CD4-positive, CD25-positive, alpha-beta regulatory T cell (primary cell): ENCODE measurements around the gene FZD2. TPM values are rescaled to one million over a fixed set of nuclear protein-coding genes. Genes with fewer than 3 reads are reported as not detected.
"Not testable (repeated sequence)": the region's sequence is repeated elsewhere in the genome, so short reads cannot be mapped to it uniquely, and the experiment has no call there.

ENCODE experiments used
- ATAC-seq, 2 donors: fragments of 150-1000 bp; cut with Tn5 transposase; one replicate each; pipeline ENCODE4 v1.10.0; 2021; ENCODE audit warnings: low read depth in 2 of 2, moderate number of reproducible peaks in 2 of 2, moderate library complexity in 1 of 2
- DNase-seq, 3 donors: peaks; one replicate each; pipeline versions ENCODE4 v3.0.0 to v3.0.0-alpha.2; 2012 to 2022; ENCODE audit warnings: mixed read lengths in 1 of 3
- H3K27ac ChIP-seq: one replicate; pipeline ENCODE4 v1.7.0; 2013; ENCODE audit warnings: mild to moderate bottlenecking, low read length; ENCODE audit not compliant: insufficient read depth, poor library complexity, severe bottlenecking
- H3K27me3 ChIP-seq: one replicate; pipeline ENCODE4 v1.7.0; 2013; ENCODE audit warnings: low read length; ENCODE audit not compliant: control insufficient read depth, insufficient read depth
- H3K36me3 ChIP-seq: one replicate; pipeline ENCODE4 v1.7.0; 2013; ENCODE audit warnings: mild to moderate bottlenecking, low read length, moderate library complexity; ENCODE audit not compliant: control insufficient read depth, insufficient read depth
- H3K4me1 ChIP-seq: 2 replicates; pipeline ENCODE4 v1.7.0; 2013; ENCODE audit warnings: mild to moderate bottlenecking, low read length; ENCODE audit not compliant: insufficient read depth, control insufficient read depth, poor library complexity, severe bottlenecking
- H3K4me3 ChIP-seq: one replicate; pipeline ENCODE4 v1.7.0; 2013; ENCODE audit warnings: low read depth, mild to moderate bottlenecking, low read length, moderate library complexity
- H3K9me3 ChIP-seq, 2 experiments: 1 replicate in 1 of 2; 2 replicates in 1 of 2; pipeline ENCODE4 v1.7.0; 2013; ENCODE audit warnings: low read length in 2 of 2, mild to moderate bottlenecking in 1 of 2, moderate library complexity in 1 of 2; ENCODE audit not compliant: control insufficient read depth in 2 of 2
- H3K27ac Mint-ChIP-seq, 3 donors: one replicate each; pipeline ENCODE4 v1.8.0; 2020 to 2022; ENCODE audit warnings: mild to moderate bottlenecking in 3 of 3, mixed read lengths in 3 of 3, moderate library complexity in 2 of 3
- H3K27me3 Mint-ChIP-seq: one replicate; pipeline ENCODE4 v1.8.0; 2022; ENCODE audit warnings: mild to moderate bottlenecking, mixed read lengths
- H3K36me3 Mint-ChIP-seq: one replicate; pipeline ENCODE4 v1.8.0; 2020; ENCODE audit warnings: mixed read lengths
- H3K4me1 Mint-ChIP-seq, 4 donors: one replicate each; pipeline ENCODE4 v1.8.0; 2020 to 2022; ENCODE audit warnings: mixed read lengths in 4 of 4, mild to moderate bottlenecking in 1 of 4
- H3K4me3 Mint-ChIP-seq, 4 donors: one replicate each; pipeline ENCODE4 v1.8.0; 2020 to 2022; ENCODE audit warnings: mild to moderate bottlenecking in 4 of 4, mixed read lengths in 4 of 4, moderate library complexity in 3 of 4
- H3K9me3 Mint-ChIP-seq, 7 donors: one replicate each; pipeline ENCODE4 v1.8.0; 2020 to 2022; ENCODE audit warnings: mixed read lengths in 7 of 7, mild to moderate bottlenecking in 3 of 7, moderate library complexity in 2 of 7
- polyA plus RNA-seq, 4 donors: library from polyadenylated mRNA; unstranded; fragments of 300-500 nt; fragmentation: Illumina TruSeq; gene quantifications; one replicate each; pipeline ENCODE4 v1.2.3, GENCODE V29; 2021
- total RNA-seq: library from RNA; stranded (reverse); gene quantifications from one replicate; pipeline ENCODE4 v1.2.3, GENCODE V29; 2022

The FZD2 gene
- total and polyA plus RNA-seq, 5 donors from 2014 or later: not detected

DNA sequence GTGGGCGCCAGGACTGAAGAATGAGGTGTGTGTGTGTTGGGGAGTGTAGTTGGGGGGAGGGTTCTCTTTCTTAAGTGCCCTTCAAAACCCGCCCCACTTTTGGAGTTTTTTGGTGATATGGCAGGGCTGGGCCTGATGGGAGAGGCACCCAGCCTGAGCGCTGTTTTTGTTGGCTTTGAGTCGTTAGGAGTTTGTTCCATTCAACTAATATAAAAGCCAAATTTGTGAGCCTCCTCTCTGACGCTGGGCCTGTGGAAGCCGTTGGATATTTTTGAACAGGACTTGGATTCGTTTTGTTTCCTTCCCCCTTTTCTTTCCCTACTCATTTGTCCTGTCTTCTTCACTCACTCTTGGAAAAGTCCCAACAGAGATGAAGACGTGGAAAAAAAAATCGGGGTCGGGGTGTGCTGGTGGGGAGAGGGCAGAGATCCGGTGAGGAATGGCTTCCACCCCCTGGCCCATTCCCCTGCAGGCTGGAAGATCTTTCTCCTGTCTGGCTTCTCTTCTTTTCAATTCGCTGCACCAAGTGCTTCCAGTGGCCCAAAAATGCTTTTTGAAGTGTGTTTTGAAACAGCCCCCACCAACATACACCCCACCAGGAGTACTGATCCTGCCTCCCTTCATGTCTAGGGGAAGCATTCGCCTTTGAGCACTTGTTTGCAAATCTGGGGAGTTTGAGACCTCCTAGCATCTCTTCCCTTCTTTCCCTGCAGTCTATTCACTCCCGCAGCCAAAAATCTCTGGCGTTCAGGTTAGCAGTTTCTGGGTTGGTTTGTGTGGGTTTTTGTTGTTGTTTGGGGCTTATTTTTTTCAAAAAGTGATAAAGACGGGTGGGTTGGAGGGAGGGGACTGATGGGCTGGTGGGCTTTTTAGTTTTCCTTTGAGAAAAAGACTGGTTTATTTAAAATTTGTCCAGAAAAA lies 2.6 kb downstream of the FZD2 start:
- Mint-ChIP-seq H3K27ac (no peak overlapping the region), H3K9me3 (peaks cover 0 to 3% (median 0%) of the 10 kb centered on the region in 7 donors), H3K27me3 (peaks cover 81% of the 10 kb centered on the region), H3K4me1 (peaks cover 5 to 32% (median 18%) of the 10 kb centered on the region in 4 donors), H3K4me3 (peak overlapping the region in 1 of 4 donors; percentile 35), H3K36me3 (no peaks in the 10 kb centered on the region)
- no peak overlapping the region for H3K27ac ChIP-seq
- H3K36me3 ChIP-seq: no peaks in the 10 kb centered on the region
- H3K27me3 ChIP-seq: peaks cover 15% of the 10 kb centered on the region
- H3K4me1 ChIP-seq: peaks cover 25% of the 10 kb centered on the region
- H3K9me3 ChIP-seq: no peaks in the 10 kb centered on the region
- DNase-seq (no peak), ATAC-seq (no peak)
- no peak overlapping the region for H3K4me3 ChIP-seq

DNA sequence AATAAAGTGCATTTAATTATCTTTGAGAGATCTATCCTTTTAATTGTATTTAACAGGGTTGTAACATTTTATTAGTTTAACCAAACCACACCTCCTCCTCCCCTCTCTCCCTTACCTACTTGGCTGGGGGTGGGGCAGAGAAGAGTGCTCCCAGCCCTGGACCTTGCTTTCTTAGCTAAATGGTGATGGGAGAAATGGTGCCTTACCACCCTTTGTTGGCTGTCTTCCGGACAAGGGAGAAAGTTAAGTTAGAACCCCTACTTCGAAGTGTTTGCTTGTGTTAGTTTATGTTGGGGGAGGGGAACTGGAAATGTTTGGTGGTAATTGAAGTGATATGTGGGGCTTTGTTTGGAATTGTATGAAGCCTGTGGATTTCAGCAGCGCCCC lies 3.9 kb downstream of the FZD2 start:
- peaks cover 0 to 10% of the 10 kb centered on the region in 2 experiments for H3K9me3 ChIP-seq
- H3K9me3 Mint-ChIP-seq: peaks cover 0 to 10% (median 1%) of the 10 kb centered on the region in 7 donors
- H3K36me3 ChIP-seq: no peaks in the 10 kb centered on the region
- H3K4me3 ChIP-seq: no peak overlapping the region
- no peak overlapping the region for H3K4me3 Mint-ChIP-seq
- no peak overlapping the region for H3K27ac Mint-ChIP-seq
- H3K36me3 Mint-ChIP-seq: no peaks in the 10 kb centered on the region
- no peak overlapping the region for H3K27ac ChIP-seq
- H3K27me3 ChIP-seq: peaks cover 3% of the 10 kb centered on the region
- ATAC-seq (no peak), DNase-seq (no peak)
- peaks cover 5 to 26% (median 14%) of the 10 kb centered on the region in 4 donors for H3K4me1 Mint-ChIP-seq
- peaks cover 72% of the 10 kb centered on the region for H3K27me3 Mint-ChIP-seq
- peaks cover 20% of the 10 kb centered on the region for H3K4me1 ChIP-seq

- Mint-ChIP-seq H3K27ac (no peak overlapping the region), H3K36me3 (no peaks in the 10 kb centered on the region), H3K4me1 (no peaks in the 10 kb centered on the region), H3K27me3 (peaks cover 50% of the 10 kb centered on the region), H3K4me3 (no peak overlapping the region), H3K9me3 (peaks cover 0 to 11% (median 0%) of the 10 kb centered on the region in 7 donors)
- H3K4me1 ChIP-seq: no peaks in the 10 kb centered on the region
- H3K4me3 ChIP-seq: no peak overlapping the region
- no peak for ATAC-seq
- H3K36me3 ChIP-seq: no peaks in the 10 kb centered on the region
- peaks cover 0 to 10% of the 10 kb centered on the region in 2 experiments for H3K9me3 ChIP-seq
- H3K27ac ChIP-seq: no peak overlapping the region
- peaks cover 3% of the 10 kb centered on the region for H3K27me3 ChIP-seq
- no peak for DNase-seq
Measured at GRCh38 chr17:44564429-44564828, 7.1 kb downstream of the FZD2 start.

DNA sequence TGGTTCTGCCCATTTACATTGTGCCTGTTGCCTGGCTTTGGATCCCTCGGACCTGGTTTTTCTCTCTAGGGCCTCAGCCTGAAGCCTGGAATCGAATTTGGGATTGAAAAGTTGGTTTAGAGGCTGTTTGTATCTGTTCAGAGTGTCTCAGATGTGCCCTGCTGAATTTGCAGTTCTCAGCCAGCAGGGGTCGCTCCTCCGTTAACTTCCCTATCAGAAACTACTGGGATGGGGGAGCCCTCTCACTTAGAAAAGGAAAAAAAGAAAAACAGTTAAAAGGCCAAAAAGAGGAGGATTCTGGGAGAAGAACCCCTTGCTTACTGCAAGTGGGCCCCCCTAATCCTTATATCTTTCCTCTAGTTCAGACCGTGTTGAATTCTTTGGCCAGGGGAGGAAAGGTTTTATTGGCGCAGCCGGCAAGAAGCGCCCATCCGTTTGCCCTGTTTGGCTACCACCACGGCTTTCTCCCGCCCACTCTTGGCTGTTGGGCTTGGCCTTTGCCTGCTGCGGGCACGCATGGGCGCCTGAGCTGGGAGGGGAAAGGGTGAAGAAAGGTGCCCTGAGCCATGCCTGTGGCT lies 8.7 kb downstream of the FZD2 start:
- no peak overlapping the region for H3K27ac ChIP-seq
- no peak overlapping the region for H3K4me3 Mint-ChIP-seq

GRCh38 chr17:44568311-44568944 lies 11.1 kb downstream of the FZD2 start:
- not testable (repeated sequence) for H3K36me3 ChIP-seq, H3K4me1 Mint-ChIP-seq, H3K4me1 ChIP-seq, H3K36me3 Mint-ChIP-seq, ATAC-seq, DNase-seq, H3K4me3 Mint-ChIP-seq, H3K27ac ChIP-seq, H3K4me3 ChIP-seq, H3K9me3 Mint-ChIP-seq, H3K27me3 ChIP-seq
- H3K27ac Mint-ChIP-seq: peak overlapping the region in 1 of 3 donors; percentile 95
- peaks cover 0 to 10% of the 10 kb centered on the region in 2 experiments for H3K9me3 ChIP-seq
- H3K27me3 Mint-ChIP-seq: peaks cover 30% of the 10 kb centered on the region

More for the DNA sequence above, 8.7 kb downstream of the FZD2 start:
- peaks cover 0 to 10% (median 0%) of the 10 kb centered on the region in 7 donors for H3K9me3 Mint-ChIP-seq
- Histone ChIP-seq H3K36me3 (no peaks in the 10 kb centered on the region), H3K4me3 (no peak overlapping the region), H3K4me1 (no peaks in the 10 kb centered on the region), H3K27me3 (peaks cover 3% of the 10 kb centered on the region), H3K9me3 (peaks cover 0 to 10% of the 10 kb centered on the region in 2 experiments)
- no peak for DNase-seq
- no peak for ATAC-seq
- no peaks in the 10 kb centered on the region for H3K36me3 Mint-ChIP-seq
- no peaks in the 10 kb centered on the region for H3K4me1 Mint-ChIP-seq
- no peak overlapping the region for H3K27ac Mint-ChIP-seq
- H3K27me3 Mint-ChIP-seq: peaks cover 37% of the 10 kb centered on the region

DNA sequence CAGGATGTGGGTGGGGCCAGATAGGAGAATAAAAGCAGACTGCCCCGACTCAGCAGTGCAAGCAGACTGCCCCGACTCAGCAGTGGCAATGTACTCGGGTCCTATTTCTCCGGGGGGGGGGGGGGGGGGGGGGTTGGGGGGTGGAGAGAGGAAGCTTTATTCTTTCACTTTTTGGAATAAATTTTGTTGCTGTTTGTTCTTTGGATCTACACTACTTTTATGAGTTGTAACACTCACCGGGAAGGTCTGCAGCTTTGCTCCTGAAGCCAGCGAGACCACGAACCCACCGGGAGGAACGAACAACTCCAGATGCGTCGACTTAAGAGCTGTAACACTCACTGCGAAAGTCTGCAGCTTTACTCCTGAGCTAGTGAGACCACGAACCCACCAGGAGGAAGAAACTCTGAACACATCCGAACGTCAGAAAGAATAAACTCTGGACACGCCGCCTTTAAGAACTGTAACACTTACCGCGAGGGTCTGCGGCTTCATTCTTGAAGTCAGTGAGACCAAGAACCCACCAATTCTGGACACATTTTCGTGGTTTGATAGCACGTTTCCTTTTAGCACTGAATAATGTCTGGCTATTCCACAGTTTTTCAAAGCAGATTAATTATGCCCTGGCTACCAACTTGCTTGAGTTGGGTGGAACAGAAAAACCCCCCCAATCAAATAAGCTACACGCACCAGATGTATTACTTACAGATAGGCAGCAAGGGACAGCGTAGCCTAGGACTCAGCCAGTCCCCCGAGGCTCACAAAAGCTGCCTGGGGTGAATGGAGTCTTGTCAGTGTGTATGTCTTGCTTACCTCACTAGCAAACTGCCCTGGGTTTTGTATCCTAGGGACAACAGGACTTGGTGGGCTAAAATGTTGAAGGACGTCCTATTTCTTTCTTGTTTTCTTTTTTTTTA lies 11.9 kb downstream of the FZD2 start:
- Histone ChIP-seq H3K4me3 (no peak overlapping the region), H3K4me1 (no peaks in the 10 kb centered on the region), H3K27ac (no peak overlapping the region), H3K27me3 (peaks cover 2% of the 10 kb centered on the region), H3K9me3 (peaks cover 0 to 10% of the 10 kb centered on the region in 2 experiments), H3K36me3 (no peaks in the 10 kb centered on the region)
- peaks cover 0 to 9% (median 0%) of the 10 kb centered on the region in 7 donors for H3K9me3 Mint-ChIP-seq
- H3K27me3 Mint-ChIP-seq: peaks cover 31% of the 10 kb centered on the region
- ATAC-seq: peak in 1 of 2 donors; percentile 51
- no peaks in the 10 kb centered on the region for H3K36me3 Mint-ChIP-seq
- H3K27ac Mint-ChIP-seq: peak overlapping the region in 1 of 3 donors; percentile 95
- peak in 1 of 3 donors; percentile 26 for DNase-seq
- H3K4me3 Mint-ChIP-seq: peak overlapping the region in 2 of 4 donors; percentile 62 to 64
- no peaks in the 10 kb centered on the region for H3K4me1 Mint-ChIP-seq

GRCh38 chr17:44572801-44573200 lies 15.5 kb downstream of the FZD2 start:
- no peak overlapping the region for H3K27ac Mint-ChIP-seq
- peaks cover 18% of the 10 kb centered on the region for H3K27me3 Mint-ChIP-seq
- no peaks in the 10 kb centered on the region for H3K4me1 ChIP-seq
- H3K36me3 ChIP-seq: no peaks in the 10 kb centered on the region
- H3K4me3 Mint-ChIP-seq: no peak overlapping the region
- H3K36me3 Mint-ChIP-seq: no peaks in the 10 kb centered on the region
- no peaks in the 10 kb centered on the region for H3K9me3 Mint-ChIP-seq
- no peak overlapping the region for H3K27ac ChIP-seq
- DNase-seq: no peak
- ATAC-seq: no peak
- no peaks in the 10 kb centered on the region for H3K9me3 ChIP-seq
- H3K27me3 ChIP-seq: peaks cover 4% of the 10 kb centered on the region
- H3K4me3 ChIP-seq: no peak overlapping the region
- H3K4me1 Mint-ChIP-seq: no peaks in the 10 kb centered on the region
